SU-DHL-6 (cell line): ENCODE results near the gene PTGES.

ENCODE experiments used
- H2AFZ ChIP-seq: fragments of 200-600 bp; sonication (generic); 2 replicates; pipeline ENCODE4 v1.6.1; 2014; ENCODE audit warnings: low read depth, mild to moderate bottlenecking, moderate library complexity, mixed read lengths, antibody characterized with exemption, low read length; ENCODE audit not compliant: severe bottlenecking
- H3F3A ChIP-seq: fragments of 200-600 bp; shearing (Covaris generic); 2 replicates; pipeline ENCODE4 v1.6.0; 2016; ENCODE audit warnings: antibody characterized with exemption, mild to moderate bottlenecking; ENCODE audit not compliant: insufficient read depth
- H3K27ac ChIP-seq: fragments of 200-600 bp; sonication (generic); 2 replicates; pipeline ENCODE4 v1.5.1; 2016; ENCODE audit warnings: low read depth, mild to moderate bottlenecking, low read length, moderate library complexity, mixed read lengths
- H3K27me3 ChIP-seq: fragments of 200-600 bp; sonication (generic), shearing (Covaris generic); 2 replicates; pipeline ENCODE4 v1.6.0; 2014; ENCODE audit warnings: mild to moderate bottlenecking, low read length
- H3K36me3 ChIP-seq: fragments of 200-600 bp; sonication (generic); 2 replicates; pipeline ENCODE4 v1.6.1; 2014; ENCODE audit warnings: mild to moderate bottlenecking, low read length, mixed read lengths
- H3K4me2 ChIP-seq: fragments of 300-600, 200-600 bp; shearing (Covaris generic), sonication (generic); 2 replicates; pipeline ENCODE4 v1.6.0; 2014; ENCODE audit warnings: low read length, low read depth, mild to moderate bottlenecking; ENCODE audit not compliant: poor library complexity, severe bottlenecking
- H3K4me3 ChIP-seq: fragments of 200-600 bp; sonication (generic); 2 replicates; pipeline ENCODE4 v1.5.1; 2014; ENCODE audit warnings: antibody characterized with exemption, low read length, mild to moderate bottlenecking, mixed read lengths; ENCODE audit not compliant: insufficient read depth, poor library complexity, severe bottlenecking
- H3K79me2 ChIP-seq: fragments of 200-600 bp; sonication (generic); 2 replicates; pipeline ENCODE4 v1.6.1; 2014; ENCODE audit warnings: mild to moderate bottlenecking, low read length, moderate library complexity; ENCODE audit not compliant: insufficient read depth
- H3K9ac ChIP-seq: fragments of 200-600 bp; sonication (generic); 2 replicates; pipeline ENCODE4 v1.7.0; 2014; ENCODE audit warnings: mild to moderate bottlenecking, low read length
- H3K9me2 ChIP-seq: fragments of 200-600 bp; sonication (generic); replicated peaks from 2 replicates; pipeline ENCODE4 v1.6.1; 2014; ENCODE audit warnings: low read length; ENCODE audit not compliant: insufficient read depth
- H3K9me3 ChIP-seq: fragments of 200-600 bp; sonication (generic); 2 replicates; pipeline ENCODE4 v1.6.1; 2014; ENCODE audit warnings: low read length, mixed read lengths; ENCODE audit not compliant: insufficient read depth
- H4K20me1 ChIP-seq: fragments of 200-600 bp; sonication (generic); 2 replicates; pipeline ENCODE4 v1.6.1; 2014; ENCODE audit warnings: low read depth, mild to moderate bottlenecking, antibody characterized with exemption, low read length, moderate library complexity, mixed read lengths
- CTCF ChIP-seq: fragments of 200-600 bp; sonication (generic); IDR thresholded peaks from one replicate; pipeline ENCODE4 v1.5.1; 2017; ENCODE audit warnings: antibody characterized with exemption, mild to moderate bottlenecking, low read length, moderate library complexity; ENCODE audit not compliant: insufficient read depth, poor library complexity, severe bottlenecking
- EZH2phosphoT487 ChIP-seq: fragments of 200-600 bp; sonication (generic), shearing (Covaris generic); conservative IDR thresholded peaks from 2 replicates; pipeline ENCODE4 v1.6.1; 2018; ENCODE audit warnings: mild to moderate bottlenecking, antibody characterized with exemption, low read length, moderate library complexity, mixed read lengths

PTGES gene

GRCh38 chr9:129697656-129698253 lies 55.1 kb downstream of the PTGES start:
- H2AFZ ChIP-seq, result no peak overlapping the region
- no peak overlapping the region for H3K27ac ChIP-seq
- no peak overlapping the region for H3K9ac ChIP-seq
- no peaks in the 10 kb centered on the region for H3K27me3 ChIP-seq
- no peaks in the 10 kb centered on the region for H3F3A ChIP-seq
- no peaks in the 10 kb centered on the region for H3K79me2 ChIP-seq
- no peaks in the 10 kb centered on the region for H3K36me3 ChIP-seq
- no peak for TF ChIP-seq CTCF
- TF ChIP-seq EZH2phosphoT487, result no peak
- H3K4me2 ChIP-seq, result no peak overlapping the region
- no peaks in the 10 kb centered on the region for H3K9me2 ChIP-seq
- H3K4me3 ChIP-seq, result no peak overlapping the region
- no peaks in the 10 kb centered on the region for H3K9me3 ChIP-seq
- H4K20me1 ChIP-seq, result no peaks in the 10 kb centered on the region

GRCh38 chr9:129696944-129697655 lies 55.7 kb downstream of the PTGES start:
- no peaks in the 10 kb centered on the region for H3K79me2 ChIP-seq
- H3K4me3 ChIP-seq, result no peak overlapping the region
- TF ChIP-seq EZH2phosphoT487, result no peak
- no peak for TF ChIP-seq CTCF
- no peaks in the 10 kb centered on the region for H3K36me3 ChIP-seq
- H3K9ac ChIP-seq, result no peak overlapping the region
- H3K9me2 ChIP-seq, result no peaks in the 10 kb centered on the region
- no peak overlapping the region for H2AFZ ChIP-seq
- no peaks in the 10 kb centered on the region for H4K20me1 ChIP-seq
- H3K27me3 ChIP-seq, result no peaks in the 10 kb centered on the region
- H3K27ac ChIP-seq, result no peak overlapping the region
- no peaks in the 10 kb centered on the region for H3K9me3 ChIP-seq
- no peaks in the 10 kb centered on the region for H3F3A ChIP-seq
- no peak overlapping the region for H3K4me2 ChIP-seq

- no peaks in the 10 kb centered on the region for H3K9me3 ChIP-seq
- H3K4me3 ChIP-seq, result no peak overlapping the region
- H3K27ac ChIP-seq, result no peak overlapping the region
- H2AFZ ChIP-seq, result no peak overlapping the region
- no peaks in the 10 kb centered on the region for H3K9me2 ChIP-seq
- TF ChIP-seq CTCF (no peak), EZH2phosphoT487 (no peak)
- no peaks in the 10 kb centered on the region for H4K20me1 ChIP-seq
- no peaks in the 10 kb centered on the region for H3K27me3 ChIP-seq
- no peak overlapping the region for H3K4me2 ChIP-seq
- H3F3A ChIP-seq, result no peaks in the 10 kb centered on the region
- H3K79me2 ChIP-seq, result no peaks in the 10 kb centered on the region
- no peak overlapping the region for H3K9ac ChIP-seq
- no peaks in the 10 kb centered on the region for H3K36me3 ChIP-seq
These were observed 57.0 kb downstream of the PTGES start for GRCh38 chr9:129695870-129696269.
